Measurements from ENCODE around the gene KRABD2.
"Not testable (repeated sequence)": the region's sequence is repeated elsewhere in the genome, so short reads cannot be mapped to it uniquely, and the experiment has no call there.

The KRABD2 gene

DNA sequence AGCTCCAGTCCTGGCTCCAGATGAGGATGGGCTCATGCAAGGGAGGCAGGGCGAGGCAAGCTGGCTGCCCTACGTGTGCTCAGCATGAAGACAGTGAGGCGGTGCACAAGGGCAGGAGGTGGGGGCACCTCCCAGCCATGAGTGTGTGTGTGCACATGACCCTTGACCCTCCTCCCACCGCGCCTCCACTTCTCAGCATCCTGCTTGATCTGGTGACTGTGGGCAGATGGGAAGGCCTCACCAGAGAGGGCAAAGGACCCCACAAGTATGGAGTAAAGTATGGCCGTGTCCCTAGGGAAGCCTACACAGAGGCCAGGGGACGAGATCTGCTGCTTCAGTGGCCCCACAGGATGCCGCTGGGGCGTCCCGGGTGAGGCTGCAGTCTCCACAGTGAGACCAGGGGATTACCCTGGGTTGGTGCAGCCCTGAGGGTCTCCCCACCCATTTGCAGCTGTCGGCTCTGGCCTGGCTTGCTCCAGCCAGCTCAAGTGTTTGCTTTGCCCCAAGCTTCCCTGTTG, 29.1 kb upstream of the KRABD2 start:
- no peak for DNase-seq (ENCODE audit: low read depth)
- TF ChIP-seq, protein P1, sequence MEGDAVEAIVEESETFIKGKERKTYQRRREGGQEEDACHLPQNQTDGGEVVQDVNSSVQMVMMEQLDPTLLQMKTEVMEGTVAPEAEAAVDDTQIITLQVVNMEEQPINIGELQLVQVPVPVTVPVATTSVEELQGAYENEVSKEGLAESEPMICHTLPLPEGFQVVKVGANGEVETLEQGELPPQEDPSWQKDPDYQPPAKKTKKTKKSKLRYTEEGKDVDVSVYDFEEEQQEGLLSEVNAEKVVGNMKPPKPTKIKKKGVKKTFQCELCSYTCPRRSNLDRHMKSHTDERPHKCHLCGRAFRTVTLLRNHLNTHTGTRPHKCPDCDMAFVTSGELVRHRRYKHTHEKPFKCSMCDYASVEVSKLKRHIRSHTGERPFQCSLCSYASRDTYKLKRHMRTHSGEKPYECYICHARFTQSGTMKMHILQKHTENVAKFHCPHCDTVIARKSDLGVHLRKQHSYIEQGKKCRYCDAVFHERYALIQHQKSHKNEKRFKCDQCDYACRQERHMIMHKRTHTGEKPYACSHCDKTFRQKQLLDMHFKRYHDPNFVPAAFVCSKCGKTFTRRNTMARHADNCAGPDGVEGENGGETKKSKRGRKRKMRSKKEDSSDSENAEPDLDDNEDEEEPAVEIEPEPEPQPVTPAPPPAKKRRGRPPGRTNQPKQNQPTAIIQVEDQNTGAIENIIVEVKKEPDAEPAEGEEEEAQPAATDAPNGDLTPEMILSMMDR (conservative IDR thresholded peaks at IDR 0.05; ENCODE audit: low read depth, low read length) = no peak
- H3K4me3 ChIP-seq (ENCODE audit: low read length) = no peak overlapping the region

DNA sequence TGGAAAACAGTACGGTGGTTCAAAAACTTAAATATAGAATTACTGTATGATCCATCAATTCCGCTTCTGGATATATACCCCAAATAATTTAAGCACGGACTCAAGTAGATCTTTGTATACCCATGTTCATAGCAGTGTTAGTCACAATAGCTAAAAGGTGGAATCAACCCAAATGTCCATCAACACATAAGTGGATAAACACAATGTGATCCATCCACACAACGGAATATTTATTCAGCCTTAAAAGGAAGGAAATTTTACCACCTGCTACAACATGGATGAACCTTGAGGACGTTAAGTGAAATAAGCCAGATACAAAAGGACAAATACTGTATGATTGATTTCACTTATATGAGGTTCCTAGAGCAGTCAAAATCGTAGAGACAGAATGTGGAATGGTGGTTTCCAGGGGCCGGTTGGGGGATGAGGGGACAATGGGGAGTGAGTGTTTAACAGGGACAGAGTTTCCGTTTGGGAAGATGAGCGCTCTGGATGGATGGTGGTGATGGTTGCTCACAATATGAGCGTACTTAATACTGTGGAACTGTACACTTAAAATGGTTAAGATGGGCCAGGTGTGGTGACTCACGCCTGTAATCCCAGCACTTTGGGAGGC, 26.5 kb upstream of the KRABD2 start:
- TF ChIP-seq, protein P1 (conservative IDR thresholded peaks at IDR 0.05; ENCODE audit: low read depth, low read length) = no peak
- H3K4me3 ChIP-seq (ENCODE audit: low read length) = no peak overlapping the region
- DNase-seq (ENCODE audit: low read depth) = no peak

GRCh38 chr17:8401107-8401506, 24.6 kb upstream of the KRABD2 start:
- no peak for DNase-seq (ENCODE audit: low read depth)
- TF ChIP-seq, protein P1 (conservative IDR thresholded peaks at IDR 0.05; ENCODE audit: low read depth, low read length) = no peak
- H3K4me3 ChIP-seq (ENCODE audit: low read length) = no peak overlapping the region

- no peak overlapping the region for H3K4me3 ChIP-seq (ENCODE audit: low read length)
- no peak for DNase-seq (ENCODE audit: low read depth)
- TF ChIP-seq, protein P1 (conservative IDR thresholded peaks at IDR 0.05; ENCODE audit: low read depth, low read length) = no peak
These were observed 22.5 kb upstream of the KRABD2 start for GRCh38 chr17:8398980-8399379.

GRCh38 chr17:8397636-8398035, 21.1 kb upstream of the KRABD2 start, which contains the start of gene RNF222:
RNF222 (minus strand) TSS chr17:8397827; CDS start chr17:8393461, 4,366 bp downstream.
- H3K4me3 ChIP-seq (ENCODE audit: low read length) = no peak within 1 kb of the TSS
- no peak for DNase-seq (ENCODE audit: low read depth)
- TF ChIP-seq, protein P1 (conservative IDR thresholded peaks at IDR 0.05; ENCODE audit: low read depth, low read length) = no peak

- not testable (repeated sequence) for DNase-seq (ENCODE audit: low read depth); H3K4me3 ChIP-seq (ENCODE audit: low read length)
These were observed 18.0 kb upstream of the KRABD2 start for GRCh38 chr17:8394497-8394896.

DNA sequence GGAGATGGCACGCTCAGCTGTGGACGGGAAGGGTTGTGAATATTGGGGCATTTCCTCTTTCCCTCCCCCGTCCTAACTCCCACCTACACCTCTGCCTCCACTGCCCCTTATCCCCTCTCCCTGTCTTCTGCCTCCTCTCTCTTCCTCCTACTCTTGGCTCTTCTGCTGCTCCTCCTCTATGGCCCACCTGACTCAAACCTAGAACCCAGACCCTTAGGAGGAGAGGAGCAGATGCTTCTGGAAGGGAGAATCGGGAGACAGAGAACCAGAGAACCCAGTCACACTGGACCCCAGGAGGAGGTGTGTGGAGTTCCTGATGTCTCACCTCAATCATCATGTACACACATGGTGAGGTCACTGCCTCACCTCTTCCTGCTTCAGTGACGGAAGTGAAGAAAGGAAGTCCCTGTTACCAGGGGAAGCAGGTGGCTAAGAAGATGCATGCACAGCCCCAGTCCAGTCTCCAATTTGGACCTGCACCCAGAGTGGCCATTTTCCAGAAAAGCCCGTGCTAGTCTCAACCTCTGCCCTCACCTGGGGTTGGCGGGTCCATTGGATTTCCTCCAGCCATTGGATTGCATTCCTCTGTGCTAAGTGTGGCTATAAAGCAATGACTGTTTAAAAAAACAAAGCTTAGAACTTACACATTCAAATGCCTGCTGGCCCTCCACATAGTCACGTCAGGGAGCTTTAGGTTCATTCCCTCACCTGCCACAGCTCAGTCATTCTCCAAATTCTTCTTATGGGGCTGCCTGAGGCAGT, 17.1 kb upstream of the KRABD2 start:
- no peak overlapping the region for H3K4me3 ChIP-seq (ENCODE audit: low read length)
- no peak for DNase-seq (ENCODE audit: low read depth)
- TF ChIP-seq, protein P1 (conservative IDR thresholded peaks at IDR 0.05; ENCODE audit: low read depth, low read length) = no peak

Data from retinal pigment epithelial cell (primary cell).